GM21717 (cell line): ENCODE results near the gene STK32A.

Experiments
- ATAC-seq: cut with Tn5 transposase; IDR thresholded peaks from one replicate; pipeline ENCODE4 v1.9.1; 2021; ENCODE audit warnings: mild to moderate bottlenecking, moderate library complexity; ENCODE audit not compliant: unreplicated experiment

STK32A gene

GRCh38 chr5:147388184-147389108 is 153.6 kb downstream of the STK32A start:
- ATAC-seq, result no peak

GRCh38 chr5:147390654-147391225 is 155.9 kb downstream of the STK32A start:
- ATAC-seq, result no peak

- peak; percentile 89 for ATAC-seq
These were observed 157.0 kb downstream of the STK32A start for GRCh38 chr5:147391781-147392180.

GRCh38 chr5:147393874-147394672 is 159.2 kb downstream of the STK32A start:
- ATAC-seq, result no peak

- ATAC-seq, result no peak
These were observed 161.4 kb downstream of the STK32A start for GRCh38 chr5:147396070-147396823.

GRCh38 chr5:147397616-147398015 is 162.8 kb downstream of the STK32A start:
- ATAC-seq, result no peak

- no peak for ATAC-seq
These were observed 164.0 kb downstream of the STK32A start for GRCh38 chr5:147398860-147399259.

- ATAC-seq, result no peak
These were observed 165.4 kb downstream of the STK32A start for GRCh38 chr5:147400126-147400809.

GRCh38 chr5:147400881-147401280 is 166.1 kb downstream of the STK32A start:
- ATAC-seq, result no peak

GRCh38 chr5:147403651-147404640 is 169.1 kb downstream of the STK32A start:
- peak; percentile 93 for ATAC-seq

GRCh38 chr5:147404706-147405105 is 169.9 kb downstream of the STK32A start:
- ATAC-seq, result peak; percentile 31

- ATAC-seq, result no peak
These were observed 171.8 kb downstream of the STK32A start for GRCh38 chr5:147406636-147407035.

- no peak for ATAC-seq
These were observed 172.4 kb downstream of the STK32A start for GRCh38 chr5:147407094-147407681.

- ATAC-seq, result no peak
These were observed 174.2 kb downstream of the STK32A start for GRCh38 chr5:147408980-147409379.

- ATAC-seq, result no peak
These were observed 175.9 kb downstream of the STK32A start for GRCh38 chr5:147410496-147411358.

- no peak for ATAC-seq
These were observed 176.8 kb downstream of the STK32A start for GRCh38 chr5:147411359-147412319.
